ENCODE data around the gene SRD5A2.
A peak's percentile ranks its signal among the peaks of the same experiment; 100 is the strongest.

The SRD5A2 gene, protein sequence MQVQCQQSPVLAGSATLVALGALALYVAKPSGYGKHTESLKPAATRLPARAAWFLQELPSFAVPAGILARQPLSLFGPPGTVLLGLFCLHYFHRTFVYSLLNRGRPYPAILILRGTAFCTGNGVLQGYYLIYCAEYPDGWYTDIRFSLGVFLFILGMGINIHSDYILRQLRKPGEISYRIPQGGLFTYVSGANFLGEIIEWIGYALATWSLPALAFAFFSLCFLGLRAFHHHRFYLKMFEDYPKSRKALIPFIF

DNA sequence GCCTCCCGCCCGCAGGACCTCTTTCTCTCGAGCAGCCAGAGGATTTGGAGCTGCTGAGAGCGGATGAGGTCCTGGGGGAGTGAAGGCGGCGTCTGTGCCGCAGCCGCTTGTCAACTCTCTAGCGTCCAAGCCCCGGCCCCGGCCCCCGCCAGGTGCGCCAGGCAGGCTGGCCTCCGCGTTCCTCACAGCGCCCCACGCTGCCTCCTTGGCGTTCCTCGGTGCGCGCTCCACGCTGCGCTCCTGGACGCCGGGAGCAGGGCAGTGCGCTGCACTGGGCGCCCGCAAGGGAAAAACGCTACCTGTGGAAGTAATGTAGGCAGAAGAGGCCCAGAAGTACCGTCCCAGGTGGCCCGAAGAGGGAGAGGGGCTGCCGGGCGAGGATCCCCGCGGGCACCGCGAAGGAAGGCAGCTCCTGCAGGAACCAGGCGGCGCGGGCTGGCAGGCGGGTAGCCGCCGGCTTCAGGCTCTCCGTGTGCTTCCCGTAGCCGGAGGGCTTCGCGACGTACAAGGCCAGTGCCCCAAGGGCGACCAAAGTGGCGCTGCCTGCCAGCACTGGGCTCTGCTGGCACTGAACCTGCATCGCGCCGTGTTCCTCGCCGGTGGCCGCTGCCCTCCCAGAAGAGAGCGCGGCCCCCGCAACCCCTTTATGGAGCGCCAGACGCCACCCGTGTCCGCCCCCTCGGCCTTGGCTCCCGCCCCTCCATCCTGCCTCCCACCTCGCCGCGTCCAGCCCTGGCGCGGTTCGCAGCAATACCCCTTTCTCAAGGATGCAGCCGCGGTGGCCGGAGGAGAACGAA, at the start of gene SRD5A2:
Gene SRD5A2 (minus strand): TSS at position 618 of the 797 bp plus-strand sequence. CDS start 38 bp downstream, at position 580.
- DNase-seq (ENCODE audit: low spot score), result no peak

DNA sequence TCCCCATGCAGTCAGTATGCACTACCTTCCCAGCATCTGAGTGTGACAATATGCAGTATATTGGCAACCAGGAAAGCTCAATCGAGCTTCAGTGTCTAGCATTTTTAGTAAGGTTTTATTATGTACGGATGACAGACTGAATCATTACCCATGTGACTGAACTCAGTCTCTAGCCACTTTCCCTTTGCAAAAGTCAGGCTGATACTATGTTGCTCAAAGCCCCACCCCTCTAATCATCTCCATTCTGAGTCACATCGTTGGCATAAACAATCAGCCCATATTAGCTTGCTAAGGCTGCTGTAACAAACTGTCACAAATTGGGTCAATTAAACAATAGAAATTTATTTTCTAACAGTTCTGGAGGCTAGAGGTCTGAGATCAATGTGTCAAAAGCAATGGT, 25.8 kb upstream of the SRD5A2 start:
- DNase-seq (ENCODE audit: low spot score), result no peak

- no peak for DNase-seq (ENCODE audit: low spot score)
Measured at GRCh38 chr2:31598694-31599093, 18.0 kb upstream of the SRD5A2 start.

DNA sequence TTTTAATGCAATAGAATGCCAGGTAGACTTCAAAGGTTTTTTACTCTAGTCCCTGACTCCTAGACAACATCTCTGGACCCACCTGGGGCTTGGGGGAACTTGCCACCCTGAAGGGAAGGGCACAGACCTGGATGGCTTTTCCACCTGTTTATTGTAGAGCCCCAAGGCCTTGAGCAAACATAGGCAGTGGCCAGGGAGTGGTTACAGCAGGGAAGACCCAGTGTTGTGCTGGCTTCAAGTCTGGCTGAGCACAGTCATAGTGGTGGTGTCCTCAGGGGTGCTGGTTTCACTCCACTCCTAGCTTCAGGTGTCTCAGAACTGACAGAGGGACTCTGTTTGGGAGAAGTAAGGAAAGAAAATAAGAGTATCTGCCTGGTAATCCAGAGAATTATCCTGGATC, 5.5 kb upstream of the SRD5A2 start:
- DNase-seq (ENCODE audit: low spot score), result no peak

- DNase-seq (ENCODE audit: low spot score), result no peak
Measured at GRCh38 chr2:31581124-31581795, 522 bp upstream of the SRD5A2 start.

- no peak for DNase-seq (ENCODE audit: low spot score)
Measured at GRCh38 chr2:31579996-31580320, 780 bp downstream of the SRD5A2 start.

DNA sequence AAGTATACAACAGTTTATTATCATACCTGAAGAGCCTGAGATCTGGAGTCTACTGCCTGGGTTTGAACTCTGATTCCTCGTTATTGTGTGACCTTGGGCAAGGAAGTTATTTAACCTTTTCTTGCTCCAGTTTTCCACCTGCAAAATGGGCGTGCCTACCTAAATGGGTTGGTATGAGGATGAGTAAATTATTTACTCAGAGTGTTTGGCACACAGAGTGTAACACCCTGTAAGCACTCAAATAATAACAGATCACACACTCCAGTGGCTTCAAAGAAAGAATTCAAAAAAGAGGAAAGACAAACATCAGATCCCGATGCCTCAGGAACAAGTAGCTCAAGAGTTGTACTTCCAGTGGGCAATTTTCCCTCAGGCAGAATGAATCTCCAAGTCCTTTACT, 2.4 kb downstream of the SRD5A2 start:
- no peak for DNase-seq (ENCODE audit: low spot score)

GRCh38 chr2:31577143-31577542, 3.6 kb downstream of the SRD5A2 start:
- DNase-seq (ENCODE audit: low spot score), result no peak

DNA sequence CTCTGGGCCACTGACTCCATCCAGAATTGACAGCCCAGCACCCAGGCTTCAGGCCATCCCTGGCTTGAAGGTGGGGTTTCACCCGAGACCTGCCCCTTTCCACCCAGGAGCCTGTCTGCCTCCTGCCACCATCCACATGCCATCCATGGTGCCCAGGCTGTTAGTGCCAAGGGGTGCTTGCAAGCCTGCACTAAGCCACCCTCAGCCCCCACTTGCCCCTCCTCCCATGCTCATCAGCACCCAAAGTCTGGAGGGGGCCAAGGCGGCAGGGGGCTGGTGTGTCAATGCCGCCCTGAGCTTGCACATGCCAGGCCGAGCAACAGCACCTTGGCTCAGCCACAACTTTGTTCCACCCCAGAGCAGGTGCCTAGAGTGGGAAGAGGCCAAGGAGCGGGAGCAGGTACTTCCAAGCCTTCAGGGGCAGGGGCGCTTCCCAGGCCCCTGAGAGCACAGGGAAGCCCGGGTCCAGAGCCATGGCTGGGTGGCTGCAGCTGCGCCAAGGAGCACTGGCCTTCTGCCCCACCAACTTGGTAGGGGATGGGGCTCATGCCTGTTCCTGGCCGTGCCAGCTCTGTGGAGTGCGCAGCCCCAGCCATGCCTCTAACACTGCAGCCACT, 12.0 kb downstream of the SRD5A2 start:
- no peak for DNase-seq (ENCODE audit: low spot score)

DNA sequence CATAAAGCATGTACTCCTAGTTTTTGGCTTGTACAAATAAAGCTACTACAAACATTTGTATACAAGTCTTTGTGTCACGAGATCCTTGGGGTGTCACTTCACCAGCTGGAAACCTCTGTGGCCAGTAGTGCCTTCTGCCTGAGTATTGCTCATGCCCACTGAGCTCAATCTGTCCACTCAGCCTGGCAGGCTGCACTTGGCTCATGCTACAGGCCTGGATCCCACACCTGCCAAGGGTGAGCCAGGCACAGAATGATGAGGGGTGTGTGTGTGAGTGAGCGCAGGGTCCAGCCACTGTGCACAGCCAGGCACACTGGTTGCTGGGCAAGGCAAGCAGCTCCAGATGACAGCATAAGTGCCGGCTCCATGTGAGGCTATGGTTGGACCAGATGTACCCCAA, 13.1 kb downstream of the SRD5A2 start:
- DNase-seq (ENCODE audit: low spot score), result peak; percentile 4

- DNase-seq (ENCODE audit: low spot score), result no peak
Measured at GRCh38 chr2:31563273-31563839, 17.4 kb downstream of the SRD5A2 start.

DNA sequence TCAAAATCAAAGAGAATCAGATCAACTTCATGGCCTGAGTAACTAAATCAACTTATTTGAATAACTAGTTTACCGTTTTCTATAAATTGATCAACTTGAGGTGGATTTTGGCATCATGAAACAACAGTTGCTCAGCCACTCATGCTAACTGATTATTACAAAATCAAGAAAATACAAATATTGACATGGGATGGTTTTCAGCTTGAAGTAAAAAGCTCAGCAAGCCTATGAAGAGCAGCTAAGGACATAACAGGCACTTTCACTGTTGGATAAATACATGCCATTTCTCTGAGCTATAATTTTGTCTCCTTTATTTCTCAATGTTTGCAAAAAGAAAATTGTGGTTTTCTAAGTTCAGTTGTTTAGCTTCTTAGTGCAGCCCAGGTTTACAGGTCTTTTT, 18.9 kb downstream of the SRD5A2 start:
- no peak for DNase-seq (ENCODE audit: low spot score)

GRCh38 chr2:31558401-31559295, 22.1 kb downstream of the SRD5A2 start:
- no peak for DNase-seq (ENCODE audit: low spot score)

- DNase-seq (ENCODE audit: low spot score), result no peak
Measured at GRCh38 chr2:31556940-31557339, 23.8 kb downstream of the SRD5A2 start.

DNA sequence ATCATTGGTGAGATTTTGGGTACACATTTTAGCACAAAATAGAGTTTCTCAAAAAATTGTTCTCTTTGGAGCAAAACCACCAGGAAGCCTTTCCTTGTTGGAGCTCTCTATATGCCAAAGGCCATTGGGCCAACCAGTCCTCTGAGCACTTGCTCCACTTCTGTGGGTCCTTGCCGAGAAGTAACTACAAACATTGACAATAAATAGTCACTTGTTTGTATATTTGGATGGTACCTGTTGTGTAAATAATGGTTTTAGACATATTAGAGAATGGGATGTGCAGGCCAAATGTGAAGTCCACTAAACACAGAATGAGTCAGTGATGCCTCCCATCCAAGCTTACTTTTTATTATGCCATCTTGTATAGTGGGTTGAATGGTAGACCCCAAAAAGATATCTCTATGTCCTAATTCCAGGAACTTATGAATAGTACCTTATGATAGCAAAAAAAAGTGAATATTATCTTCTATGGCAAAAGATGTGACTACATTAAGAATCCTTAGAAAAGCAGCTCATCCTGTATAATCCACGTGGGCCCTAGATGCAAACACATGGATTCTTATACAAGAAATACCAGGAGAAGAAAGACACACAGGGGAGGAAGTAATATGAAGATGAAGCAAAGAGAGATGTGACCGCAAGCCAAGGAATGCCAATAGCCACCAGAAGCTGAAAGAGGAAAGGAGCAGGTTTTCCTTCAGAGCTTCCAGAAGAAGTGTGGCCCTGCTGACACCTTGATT, 24.6 kb downstream of the SRD5A2 start:
- no peak for DNase-seq (ENCODE audit: low spot score)

- DNase-seq (ENCODE audit: low spot score), result no peak
Measured at GRCh38 chr2:31553362-31553761, 27.4 kb downstream of the SRD5A2 start.

GRCh38 chr2:31547485-31547884, 33.3 kb downstream of the SRD5A2 start:
- no peak for DNase-seq (ENCODE audit: low spot score)

DNA sequence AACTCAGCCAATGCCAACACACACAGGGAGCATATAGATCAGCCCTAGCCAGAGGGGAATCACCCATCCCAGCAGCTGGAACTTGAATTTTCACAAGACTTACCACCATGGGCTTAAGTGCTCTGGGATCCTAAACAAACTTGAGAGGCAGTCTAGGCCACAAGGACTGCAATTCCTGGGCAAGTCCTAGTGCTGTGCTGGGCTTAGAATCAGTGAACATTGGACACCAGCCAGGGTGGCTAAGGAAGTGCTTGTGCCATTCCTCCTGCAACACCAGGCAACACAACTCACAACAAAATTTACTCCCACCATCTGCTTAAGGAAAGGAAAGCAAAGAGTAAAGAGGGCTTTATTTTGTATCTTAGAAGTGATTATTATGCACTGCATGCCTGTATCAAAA, 38.9 kb downstream of the SRD5A2 start:
- DNase-seq (ENCODE audit: low spot score), result no peak

- no peak for DNase-seq (ENCODE audit: low spot score)
Measured at GRCh38 chr2:31539505-31539904, 41.2 kb downstream of the SRD5A2 start.

DNA sequence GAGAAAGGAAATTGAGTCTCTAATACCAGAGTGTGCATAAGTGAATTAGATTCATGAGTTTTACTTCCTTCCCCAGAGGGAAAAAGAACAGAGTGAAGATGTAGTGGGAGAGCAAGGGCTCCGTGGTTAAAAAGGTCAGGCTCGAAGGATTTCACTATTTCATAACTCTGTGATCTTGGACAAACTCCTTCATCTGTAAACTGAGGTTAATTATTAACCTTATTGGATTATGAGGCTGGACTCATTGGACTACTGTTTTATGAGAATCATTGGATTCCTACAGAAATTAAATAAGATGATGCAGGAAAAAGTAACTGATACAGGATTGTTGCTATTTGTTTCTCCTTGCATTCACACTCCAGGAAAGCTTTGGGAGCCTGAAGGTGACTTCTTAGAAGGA, 45.0 kb downstream of the SRD5A2 start:
- DNase-seq (ENCODE audit: low spot score), result no peak

DNA sequence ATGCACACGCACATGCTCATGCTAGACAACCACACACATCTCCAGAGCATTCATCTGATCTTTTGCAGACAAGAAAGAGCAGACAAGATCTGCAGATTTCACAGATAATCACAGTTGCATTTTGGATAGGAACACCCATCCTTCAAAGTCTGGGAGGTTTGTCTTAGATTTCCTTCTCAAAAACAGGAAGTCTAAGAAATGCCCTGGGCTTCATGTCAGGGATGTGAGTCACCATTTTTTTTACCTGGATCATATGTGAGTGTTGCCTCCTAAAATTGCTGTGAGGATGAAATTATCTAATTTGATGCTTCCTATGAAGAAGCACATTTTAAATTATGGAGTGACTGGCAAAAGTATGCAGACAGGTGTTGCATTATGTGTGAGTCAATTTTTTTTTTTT, 46.1 kb downstream of the SRD5A2 start:
- DNase-seq (ENCODE audit: low spot score), result no peak

All from cerebellar cortex (tissue), 1 donor.